Osteoblast (primary cell): ENCODE measurements around the gene SMARCC1. TPM values are rescaled to one million over a fixed set of nuclear protein-coding genes. Genes with fewer than 3 reads are reported as not detected.

ENCODE experiments used
- DNase-seq: peaks from one replicate; pipeline ENCODE4 v3.0.0; 2011; ENCODE audit warnings: low spot score, mixed read lengths; ENCODE audit not compliant: insufficient read length; ENCODE audit errors: missing footprints
- H2AFZ ChIP-seq: 2 replicates; pipeline ENCODE4 v1.6.0; 2011; ENCODE audit warnings: mild to moderate bottlenecking, low read length
- H3K27ac ChIP-seq: 2 replicates; pipeline ENCODE4 v1.5.1; 2011; ENCODE audit warnings: mild to moderate bottlenecking, low read depth, low read length, moderate library complexity
- H3K27me3 ChIP-seq: 2 replicates; pipeline ENCODE4 v1.6.0; 2012; ENCODE audit warnings: mild to moderate bottlenecking, control low read depth, inconsistent platforms, low read length, moderate library complexity; ENCODE audit not compliant: insufficient read depth
- H3K36me3 ChIP-seq: 2 replicates; pipeline ENCODE4 v1.5.1; 2011; ENCODE audit warnings: mild to moderate bottlenecking, low read length, control low read depth, moderate library complexity; ENCODE audit not compliant: insufficient read depth
- H3K4me1 ChIP-seq: 2 replicates; pipeline ENCODE4 v1.5.1; 2011; ENCODE audit warnings: mild to moderate bottlenecking, low read length, control low read depth, moderate library complexity; ENCODE audit not compliant: insufficient read depth
- H3K4me2 ChIP-seq: 2 replicates; pipeline ENCODE4 v1.6.0; 2011; ENCODE audit warnings: mild to moderate bottlenecking, low read length; ENCODE audit not compliant: insufficient read depth
- H3K4me3 ChIP-seq: fragments of 200-600 bp; sonication (generic); 3 replicates; pipeline ENCODE4 v1.5.1; 2012; ENCODE audit warnings: mild to moderate bottlenecking, low read length, inconsistent platforms; ENCODE audit not compliant: insufficient read depth
- H3K79me2 ChIP-seq: 2 replicates; pipeline ENCODE4 v1.6.0; 2012; ENCODE audit warnings: mild to moderate bottlenecking, low read length, control low read depth, inconsistent platforms; ENCODE audit not compliant: insufficient read depth
- H3K9me3 ChIP-seq: 2 replicates; pipeline ENCODE4 v1.5.1; 2011; ENCODE audit warnings: low read depth, low read length, control low read depth
- H4K20me1 ChIP-seq: 2 replicates; pipeline ENCODE4 v1.6.0; 2012; ENCODE audit warnings: mild to moderate bottlenecking, low read length, control low read depth; ENCODE audit not compliant: insufficient read depth
- total RNA-seq: library from RNA; depleted of rRNA; stranded (reverse); fragments of >200 nt; gene quantifications from 2 replicates; pipeline ENCODE4 v1.2.3, GENCODE V29; 2012
- TF ChIP-seq, protein P1 (sequence below): IDR thresholded peaks from 2 replicates; pipeline ENCODE4 v1.5.1; 2011; ENCODE audit warnings: mild to moderate bottlenecking, low read depth, low read length, moderate library complexity; ENCODE audit errors: extremely low read depth

SMARCC1 gene
- total RNA-seq, 1 donor = 46.7 TPM

DNA sequence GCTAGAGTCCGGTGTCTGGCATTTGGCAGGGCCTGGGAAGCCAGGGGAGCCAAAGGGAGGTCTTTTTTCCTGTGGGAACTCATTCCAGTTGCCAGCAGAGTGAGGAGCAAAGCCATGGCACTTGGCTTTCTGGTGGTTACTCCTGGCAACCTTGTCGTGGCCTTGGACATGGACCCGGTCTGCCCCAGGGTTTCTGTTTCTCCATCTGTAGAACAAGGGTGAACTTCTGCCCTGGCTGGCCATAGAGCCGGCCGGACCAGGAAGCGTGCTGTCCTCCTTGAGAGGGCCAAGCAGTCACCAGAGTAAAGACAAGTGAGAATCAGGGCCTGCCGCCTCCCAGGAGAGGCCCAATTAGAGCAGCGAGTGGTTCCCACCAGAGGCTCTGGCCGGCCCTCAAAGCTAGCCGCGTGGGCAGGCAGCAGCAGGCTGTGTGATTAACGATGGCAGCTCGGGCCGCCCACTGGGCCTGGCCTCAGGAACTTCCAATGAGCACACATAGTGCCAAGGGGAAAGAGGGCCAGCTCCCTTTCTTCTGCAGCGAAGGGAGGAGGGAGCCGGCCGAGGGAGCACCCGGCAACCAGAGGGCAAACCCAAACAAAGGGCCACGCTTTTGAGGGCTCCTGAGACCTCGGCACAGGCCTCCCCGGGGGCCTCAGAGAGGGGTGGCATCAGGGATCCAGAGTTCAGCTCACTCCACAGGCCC, 239.1 kb downstream of the SMARCC1 start:
- TF ChIP-seq, protein P1, sequence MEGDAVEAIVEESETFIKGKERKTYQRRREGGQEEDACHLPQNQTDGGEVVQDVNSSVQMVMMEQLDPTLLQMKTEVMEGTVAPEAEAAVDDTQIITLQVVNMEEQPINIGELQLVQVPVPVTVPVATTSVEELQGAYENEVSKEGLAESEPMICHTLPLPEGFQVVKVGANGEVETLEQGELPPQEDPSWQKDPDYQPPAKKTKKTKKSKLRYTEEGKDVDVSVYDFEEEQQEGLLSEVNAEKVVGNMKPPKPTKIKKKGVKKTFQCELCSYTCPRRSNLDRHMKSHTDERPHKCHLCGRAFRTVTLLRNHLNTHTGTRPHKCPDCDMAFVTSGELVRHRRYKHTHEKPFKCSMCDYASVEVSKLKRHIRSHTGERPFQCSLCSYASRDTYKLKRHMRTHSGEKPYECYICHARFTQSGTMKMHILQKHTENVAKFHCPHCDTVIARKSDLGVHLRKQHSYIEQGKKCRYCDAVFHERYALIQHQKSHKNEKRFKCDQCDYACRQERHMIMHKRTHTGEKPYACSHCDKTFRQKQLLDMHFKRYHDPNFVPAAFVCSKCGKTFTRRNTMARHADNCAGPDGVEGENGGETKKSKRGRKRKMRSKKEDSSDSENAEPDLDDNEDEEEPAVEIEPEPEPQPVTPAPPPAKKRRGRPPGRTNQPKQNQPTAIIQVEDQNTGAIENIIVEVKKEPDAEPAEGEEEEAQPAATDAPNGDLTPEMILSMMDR = no peak
- no peaks in the 10 kb centered on the region for H3K27me3 ChIP-seq
- peak overlapping the region; percentile 50 for H3K4me2 ChIP-seq
- no peaks in the 10 kb centered on the region for H3K36me3 ChIP-seq
- no peaks in the 10 kb centered on the region for H3K9me3 ChIP-seq
- no peaks in the 10 kb centered on the region for H3K4me1 ChIP-seq
- H4K20me1 ChIP-seq = no peaks in the 10 kb centered on the region
- DNase-seq = peak; percentile 95
- H2AFZ ChIP-seq = peak overlapping the region; percentile 86
- no peak overlapping the region for H3K27ac ChIP-seq
- no peak overlapping the region for H3K4me3 ChIP-seq
- no peaks in the 10 kb centered on the region for H3K79me2 ChIP-seq

DNA sequence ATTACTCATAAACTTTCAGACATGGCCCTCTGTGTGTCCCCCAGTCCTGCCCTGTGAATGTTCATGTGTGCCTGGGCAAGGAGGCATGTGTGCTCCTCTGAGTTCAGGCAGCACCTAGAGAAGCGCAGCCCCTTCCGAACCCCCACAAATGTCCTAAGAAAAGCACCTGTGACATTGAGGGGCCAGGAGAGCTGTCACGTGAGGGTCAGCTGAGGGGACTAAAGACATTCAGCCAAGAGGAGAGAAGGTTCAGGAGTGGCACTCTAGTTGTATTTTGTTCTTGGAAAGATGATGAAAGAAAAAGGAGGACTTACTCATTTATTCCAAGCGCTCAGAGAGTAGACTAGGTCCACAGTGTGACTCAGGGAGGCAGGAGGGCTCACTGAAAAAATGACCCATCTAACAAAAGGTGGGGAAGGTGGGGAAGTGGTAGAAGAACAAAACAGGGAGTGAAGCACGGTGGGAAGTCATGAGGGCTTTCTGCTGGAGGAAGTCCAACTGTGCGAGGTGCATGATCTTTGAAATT, 240.0 kb downstream of the SMARCC1 start:
- no peaks in the 10 kb centered on the region for H3K4me1 ChIP-seq
- no peaks in the 10 kb centered on the region for H3K9me3 ChIP-seq
- H4K20me1 ChIP-seq = no peaks in the 10 kb centered on the region
- TF ChIP-seq, protein P1 = no peak
- no peak for DNase-seq
- H3K27ac ChIP-seq = no peak overlapping the region
- H3K36me3 ChIP-seq = no peaks in the 10 kb centered on the region
- no peaks in the 10 kb centered on the region for H3K79me2 ChIP-seq
- H3K4me3 ChIP-seq = no peak overlapping the region
- H3K4me2 ChIP-seq = no peak overlapping the region
- no peaks in the 10 kb centered on the region for H3K27me3 ChIP-seq
- no peak overlapping the region for H2AFZ ChIP-seq

DNA sequence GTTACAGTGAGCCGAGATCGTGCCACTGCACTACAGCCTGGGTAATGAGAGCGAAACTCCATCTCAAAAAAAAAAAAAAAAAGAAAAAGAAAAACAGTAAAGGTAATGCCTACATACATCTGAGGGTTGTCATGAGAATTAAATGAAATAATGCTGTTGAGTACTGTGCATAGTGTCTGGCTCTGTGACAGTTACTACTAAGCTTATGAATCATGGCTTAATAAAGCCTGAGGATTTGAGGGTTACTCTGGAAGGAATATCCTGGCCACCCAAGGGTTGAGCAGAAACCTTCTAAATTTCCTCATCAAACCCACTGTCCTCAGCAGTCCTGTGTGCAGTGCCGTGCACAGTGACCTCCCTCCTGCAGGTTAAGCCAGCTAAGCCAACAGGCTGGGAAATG, 241.4 kb downstream of the SMARCC1 start:
- Histone ChIP-seq H3K36me3 (no peaks in the 10 kb centered on the region), H4K20me1 (no peaks in the 10 kb centered on the region), H3K4me3 (no peak overlapping the region), H3K79me2 (no peaks in the 10 kb centered on the region), H3K4me1 (no peaks in the 10 kb centered on the region), H3K27ac (no peak overlapping the region), H2AFZ (no peak overlapping the region), H3K4me2 (no peak overlapping the region), H3K9me3 (no peaks in the 10 kb centered on the region), H3K27me3 (no peaks in the 10 kb centered on the region)
- peak; percentile 87 for DNase-seq
- TF ChIP-seq, protein P1 = no peak

DNA sequence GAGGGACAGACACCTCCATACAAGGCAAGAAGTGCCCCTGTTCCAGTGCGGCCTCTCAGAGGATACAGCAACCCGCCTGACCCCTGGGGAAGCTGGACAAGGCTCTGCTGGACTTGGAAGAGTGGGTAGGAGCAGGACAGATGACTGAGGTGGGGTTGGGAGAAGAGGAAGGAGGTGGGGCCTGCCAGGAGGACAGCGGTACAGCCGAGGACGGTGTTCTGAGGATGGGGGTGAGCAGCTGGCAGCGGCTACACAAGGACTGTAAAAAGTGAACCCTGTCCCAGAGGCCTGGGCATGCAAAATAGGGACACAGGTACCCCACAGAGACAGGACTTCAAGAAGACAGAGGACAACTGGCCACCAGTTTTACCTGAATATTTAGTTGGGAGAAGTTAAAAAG, 244.7 kb downstream of the SMARCC1 start:
- Histone ChIP-seq H3K27ac (no peak overlapping the region), H3K4me1 (no peaks in the 10 kb centered on the region), H3K27me3 (no peaks in the 10 kb centered on the region), H3K79me2 (no peaks in the 10 kb centered on the region), H3K9me3 (no peaks in the 10 kb centered on the region), H3K4me3 (no peak overlapping the region), H4K20me1 (no peaks in the 10 kb centered on the region), H3K4me2 (no peak overlapping the region), H3K36me3 (no peaks in the 10 kb centered on the region), H2AFZ (no peak overlapping the region)
- TF ChIP-seq, protein P1 = no peak
- DNase-seq = peak; percentile 59
